Activated T-cell treated with anti-CD3 and anti-CD28 coated beads, Interleukin-2, amount 50 U/mL, for 48 hours (primary cell): Measurements from ENCODE around the gene TAF1L.
A peak's percentile ranks its signal among the peaks of the same experiment; 100 is the strongest.

Experiments used
- DNase-seq, 2 experiments: peaks; one replicate each; pipeline ENCODE4 v3.0.0-alpha.2; 2020

TAF1L gene

DNA sequence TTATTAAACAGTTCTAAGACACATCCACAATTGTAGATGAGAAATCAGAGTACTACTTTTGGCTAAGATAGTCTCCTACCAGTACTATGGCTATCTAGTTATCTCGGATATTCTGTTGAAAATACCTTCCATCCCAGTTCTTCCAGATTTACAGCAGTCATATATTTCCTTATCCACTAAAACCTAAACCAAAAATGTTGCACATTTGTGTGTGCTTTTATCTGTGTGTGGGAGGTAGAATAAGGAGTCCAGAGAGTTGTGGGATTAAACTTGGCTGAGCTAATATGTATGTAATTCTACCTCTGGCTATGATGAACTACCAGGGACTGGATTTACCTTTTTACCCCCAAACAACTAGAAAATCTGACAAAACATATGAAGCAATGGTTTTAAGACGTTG, 45.0 kb downstream of the TAF1L start:
- no peak for DNase-seq

DNA sequence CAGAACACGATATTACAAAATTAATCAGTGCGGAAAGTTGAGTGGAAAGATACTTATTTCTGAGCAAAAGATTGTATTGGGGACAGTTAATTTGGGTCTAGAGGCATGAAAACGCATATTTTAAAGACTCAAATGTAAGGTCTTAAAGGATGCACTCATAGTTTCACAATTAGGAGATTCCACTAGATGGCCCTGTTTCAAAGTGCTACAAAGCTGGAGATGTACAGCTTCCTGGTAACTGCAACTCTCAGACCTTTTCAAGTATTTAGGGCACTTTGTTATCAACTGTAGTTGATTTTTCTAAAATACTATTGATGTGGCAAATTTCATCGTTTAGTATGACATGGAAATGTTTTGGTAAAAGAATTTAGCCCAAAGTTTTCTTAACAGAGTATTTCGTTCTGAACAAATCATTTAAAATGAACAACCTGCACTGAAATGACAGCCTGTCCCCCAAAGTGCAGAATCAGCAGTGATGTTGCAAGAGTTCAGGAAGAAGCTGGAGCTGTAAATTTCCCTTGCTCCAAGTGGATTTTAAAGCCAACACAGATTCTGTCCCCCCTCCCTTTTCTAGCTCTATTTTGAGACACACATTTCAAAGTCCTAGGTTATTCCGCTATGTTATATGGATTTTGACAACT, 46.3 kb downstream of the TAF1L start:
- DNase-seq: no peak

DNA sequence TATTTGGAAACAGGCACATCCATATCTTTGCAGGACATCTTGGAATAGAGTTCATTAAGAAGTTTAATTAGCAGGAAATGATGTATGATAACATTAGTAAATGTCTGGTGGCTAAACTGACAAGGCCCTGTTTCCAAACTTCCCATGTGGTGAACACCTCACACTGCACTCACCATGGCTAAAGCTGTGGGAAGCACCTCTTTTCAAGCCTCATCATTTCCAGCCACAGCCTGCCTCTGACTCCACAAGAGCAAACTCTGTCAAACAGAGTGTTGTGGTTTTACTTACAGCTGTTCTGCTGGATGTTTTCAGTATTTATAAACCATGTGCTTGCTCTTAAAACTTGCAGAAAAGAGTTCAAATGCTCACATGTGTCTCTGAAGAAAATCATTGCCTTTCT, 47.6 kb downstream of the TAF1L start:
- no peak for DNase-seq

DNA sequence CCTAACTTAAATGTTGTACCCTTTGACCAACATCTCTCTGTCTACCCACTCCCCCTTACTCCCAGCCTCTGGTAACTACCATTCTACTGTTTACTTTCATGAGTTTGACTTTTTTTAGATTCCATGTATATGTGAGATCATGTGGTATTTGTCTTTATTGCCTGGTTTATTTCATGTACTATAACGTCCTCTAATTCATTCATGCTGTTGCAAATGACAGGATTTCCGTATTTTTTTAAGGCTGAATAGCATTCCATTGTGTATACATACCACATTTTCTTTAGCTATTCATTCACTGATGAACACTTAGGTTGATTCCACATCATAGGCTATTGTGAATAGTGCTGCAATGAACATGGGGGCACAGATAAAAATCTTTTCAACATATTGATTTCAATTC, 50.7 kb downstream of the TAF1L start:
- no peak for DNase-seq

DNA sequence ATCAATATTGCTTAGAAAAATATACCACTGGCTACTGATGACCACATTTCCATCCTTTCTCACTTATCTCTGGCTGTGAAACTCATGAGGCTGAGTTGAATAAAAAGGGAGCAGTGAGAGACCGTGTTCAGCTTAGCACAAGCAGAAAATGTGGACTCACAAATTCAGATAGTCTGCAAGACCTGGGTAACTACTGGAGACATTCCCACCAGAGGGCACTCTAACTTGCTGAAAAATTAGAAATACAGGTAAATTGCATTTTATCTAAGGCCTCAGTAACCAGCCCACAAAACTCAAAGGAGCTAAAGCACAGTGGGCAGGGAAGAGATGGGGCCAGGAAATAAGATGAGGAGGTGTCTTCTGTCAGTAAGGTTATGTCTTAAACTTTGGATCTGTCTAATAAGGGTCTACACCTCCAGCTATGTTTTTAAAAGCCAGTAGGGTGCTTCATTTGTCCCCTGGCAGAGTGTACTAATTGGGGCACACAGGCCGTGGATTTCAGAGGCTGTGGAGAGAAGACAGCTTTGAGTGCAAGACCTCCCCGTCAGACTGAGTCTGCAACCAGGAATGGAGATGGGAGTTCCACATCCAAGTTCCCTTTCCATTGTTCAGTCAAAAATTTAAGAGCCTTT, 53.8 kb downstream of the TAF1L start:
- DNase-seq: peak in 1 of 2 experiments; percentile 28

DNA sequence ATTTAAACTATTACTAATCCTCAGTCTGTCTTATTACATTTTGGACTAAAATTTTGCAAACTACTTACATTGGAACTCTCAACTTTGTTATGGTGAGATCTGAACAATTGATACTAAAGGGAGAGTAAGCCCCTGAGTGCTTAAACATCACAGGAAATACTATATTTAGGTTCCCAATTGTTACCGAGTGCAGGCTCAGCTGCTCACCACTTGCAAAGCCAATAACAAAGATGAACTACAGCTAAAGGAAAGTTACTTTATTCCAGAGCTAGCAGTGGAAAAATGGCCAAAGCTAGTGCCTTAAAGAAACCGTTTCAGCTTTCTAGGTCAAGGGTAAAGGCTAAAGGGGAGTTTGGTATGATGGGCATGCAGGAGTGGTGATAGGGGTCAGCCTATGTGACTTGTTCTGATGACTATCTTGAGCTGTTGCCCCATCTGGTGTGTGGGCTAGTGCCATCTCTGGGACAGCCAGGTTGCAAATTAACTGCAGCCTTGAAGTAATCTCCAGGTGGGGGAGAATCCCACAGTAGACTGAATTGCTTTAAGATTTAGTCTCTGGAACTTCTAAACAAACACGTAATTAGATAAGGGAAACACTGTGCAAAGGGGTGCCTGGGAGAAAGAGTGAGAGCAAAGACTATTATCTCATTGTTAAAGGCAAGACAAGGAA, 54.7 kb downstream of the TAF1L start:
- DNase-seq: no peak

DNA sequence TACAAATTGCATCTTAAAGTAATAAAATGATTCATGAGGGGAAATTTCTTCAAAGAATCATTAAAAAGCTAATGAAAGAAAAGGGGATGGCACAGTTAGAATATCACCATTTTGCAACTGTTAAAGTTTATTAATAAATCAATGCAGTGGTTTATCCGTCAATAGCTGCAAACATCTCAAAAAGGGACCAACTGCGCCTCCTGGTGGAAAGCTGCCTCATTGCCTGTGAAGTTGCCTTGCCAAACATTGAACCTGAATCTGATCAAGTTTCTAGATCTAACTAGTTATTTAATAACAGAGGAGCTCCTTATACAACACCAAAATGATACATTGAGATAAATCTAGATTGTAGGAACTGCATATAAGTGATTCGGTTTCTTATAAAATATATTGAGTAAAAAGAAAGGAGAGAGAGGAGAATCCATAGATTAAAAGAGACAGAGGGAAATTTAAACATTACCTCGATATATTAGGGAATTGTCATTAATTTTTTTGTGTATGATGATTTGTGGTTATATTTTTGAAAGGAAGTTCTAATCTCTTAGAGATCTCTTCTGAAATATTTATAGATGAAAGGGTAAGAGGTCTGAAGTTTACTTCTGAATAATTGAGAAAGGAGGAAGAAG, 55.6 kb downstream of the TAF1L start:
- DNase-seq: peak; percentile 83 to 84
